Superior temporal gyrus (tissue), 1 donor: Measurements from ENCODE around the gene ZBTB20.
"Not testable (repeated sequence)": the region's sequence is repeated elsewhere in the genome, so short reads cannot be mapped to it uniquely, and the experiment has no call there.

Experiments used
- DNase-seq: peaks from one replicate; pipeline ENCODE4 v3.0.0-alpha.2; 2016; ENCODE audit errors: extremely low spot score

The ZBTB20 gene

DNA sequence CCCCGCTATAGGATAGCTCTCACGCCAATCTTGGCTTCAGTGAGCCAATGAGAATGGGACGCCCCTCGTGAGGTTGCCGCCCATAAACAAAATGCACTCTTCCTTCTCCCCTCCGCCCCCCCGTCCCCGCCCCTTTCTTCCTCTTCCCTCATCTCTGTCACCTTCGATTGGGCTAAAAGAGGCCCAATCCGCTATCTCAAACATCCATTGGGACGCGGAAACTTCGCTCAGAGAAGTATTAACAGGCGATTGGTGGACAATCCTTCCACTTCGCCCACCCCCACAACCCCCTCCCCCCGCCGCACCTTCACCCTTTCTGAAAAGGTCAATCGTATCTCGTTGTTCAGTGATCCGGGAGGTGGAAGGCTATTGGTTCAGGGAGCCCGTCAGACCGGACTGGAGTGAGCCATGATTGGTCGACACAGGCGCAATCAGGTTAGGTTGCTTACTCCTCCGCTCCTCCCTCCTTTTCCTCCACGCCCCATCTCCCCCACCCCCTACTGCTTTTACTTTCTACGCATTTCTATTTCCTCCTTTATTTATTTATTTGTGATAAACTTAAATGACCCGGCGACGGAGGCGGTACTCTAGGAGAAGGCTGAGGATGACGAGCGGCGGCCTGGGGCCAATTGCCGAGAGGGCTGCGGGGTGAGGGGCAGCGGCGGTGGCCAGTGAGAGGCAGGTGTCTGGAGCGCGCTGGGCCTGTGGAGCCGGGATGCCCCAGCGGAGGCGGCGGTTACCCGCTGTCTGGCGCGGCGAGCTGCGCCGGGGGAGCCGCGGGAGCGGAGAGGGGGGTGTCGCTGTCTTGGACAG, 447 bp upstream of the ZBTB20 start:
- peak; percentile 100 for DNase-seq

DNA sequence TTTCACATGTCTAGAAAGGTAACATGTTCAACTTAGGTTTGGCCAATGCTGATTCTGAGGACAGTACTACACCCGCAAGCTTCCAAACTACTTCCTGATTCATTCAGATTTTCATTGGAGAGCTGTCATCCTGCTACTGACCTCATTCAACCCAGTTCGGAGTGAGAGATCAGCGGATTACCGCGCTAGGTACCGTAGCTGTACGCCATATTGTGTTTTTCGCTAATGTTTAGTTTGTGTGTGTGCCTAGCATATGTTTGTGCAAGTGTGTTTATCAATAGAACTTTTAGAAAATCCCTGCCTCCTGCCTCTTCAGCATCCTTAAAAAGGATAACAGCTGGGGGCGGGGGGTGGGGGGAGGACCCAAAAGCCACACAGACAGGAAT, 1.1 kb downstream of the ZBTB20 start:
- DNase-seq, result peak; percentile 73

DNA sequence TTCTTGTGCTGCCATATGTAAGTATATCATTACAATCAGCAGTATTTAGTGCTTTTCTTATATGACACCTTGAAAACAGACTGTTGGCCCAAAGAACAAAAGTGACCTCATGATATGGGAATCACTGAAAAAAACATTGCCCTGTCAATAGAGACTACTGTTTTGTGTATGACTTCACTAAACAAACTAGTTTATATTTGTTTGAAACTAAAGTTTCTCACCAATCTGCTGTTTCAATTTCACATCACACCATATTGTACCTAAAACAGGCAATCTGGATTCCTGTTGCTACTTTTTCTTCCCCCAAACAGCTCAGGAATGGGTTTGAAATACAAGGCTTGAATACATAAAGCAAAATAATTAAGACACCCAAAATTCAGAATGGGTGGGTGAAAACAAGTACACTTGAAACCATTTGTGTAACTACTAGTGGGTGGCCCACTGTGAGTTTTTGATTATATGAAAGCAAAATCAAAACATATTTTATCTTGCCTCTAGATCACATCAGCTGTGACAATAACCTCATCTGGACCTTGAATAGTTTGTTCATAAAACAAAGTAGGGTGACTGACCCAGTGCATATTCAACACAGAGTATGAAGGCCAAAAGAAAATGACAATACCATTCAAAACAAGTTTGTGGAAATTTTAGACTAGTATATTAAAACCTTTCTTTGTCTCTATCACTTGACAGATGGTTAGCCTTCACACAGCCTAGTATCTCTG, 5.9 kb downstream of the ZBTB20 start:
- no peak for DNase-seq

DNA sequence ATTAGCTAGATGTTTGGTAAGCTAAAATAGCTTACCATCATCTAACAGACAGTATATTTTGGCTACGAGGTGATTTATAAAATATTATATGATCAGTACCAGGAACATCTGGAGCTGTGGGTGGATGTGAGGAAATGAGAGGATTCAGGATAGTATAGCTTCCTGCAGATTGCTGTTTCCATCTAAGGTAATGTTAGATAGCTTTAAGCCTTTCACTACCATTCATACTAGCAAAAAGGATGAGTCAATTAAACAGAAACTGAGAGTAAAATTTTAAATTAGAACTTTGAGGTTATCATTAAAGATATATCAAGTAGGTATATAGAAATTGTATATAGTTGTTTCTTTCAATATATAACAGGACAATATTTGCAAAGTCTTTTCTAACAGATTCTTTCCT, 8.0 kb downstream of the ZBTB20 start:
- no peak for DNase-seq

DNA sequence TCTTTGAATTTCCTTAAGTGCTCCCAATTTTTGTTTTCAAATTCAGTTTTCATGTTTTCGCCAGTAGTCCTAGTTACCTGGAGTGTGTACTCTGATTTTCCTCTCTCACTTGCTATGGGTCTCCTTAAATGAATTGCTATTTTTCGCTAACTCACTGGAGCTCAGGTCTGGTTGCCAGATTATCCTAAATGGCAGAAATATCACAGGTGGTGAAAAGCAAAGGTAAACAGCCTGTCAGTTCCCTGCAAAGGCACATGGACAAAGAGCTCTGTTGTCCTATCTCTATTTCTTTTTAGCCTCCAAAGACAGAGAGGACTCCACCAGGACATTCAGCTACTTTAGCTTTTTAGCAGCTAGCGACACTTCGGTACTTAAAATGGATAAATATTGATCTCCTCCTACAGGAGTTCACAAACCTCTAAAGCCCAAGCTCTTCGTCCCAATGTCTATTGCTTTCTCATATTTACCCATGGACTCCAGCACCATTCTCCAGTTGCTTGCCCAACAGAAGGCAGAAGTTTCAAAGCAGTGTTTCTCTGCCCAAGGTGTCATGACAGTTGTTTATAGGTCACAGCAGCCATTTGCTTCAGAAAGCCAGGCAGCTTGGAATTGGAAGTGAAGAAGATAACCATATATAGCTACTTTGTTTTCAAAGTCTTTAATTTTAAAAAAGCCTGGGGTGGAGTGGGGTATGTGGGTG, 12.3 kb downstream of the ZBTB20 start:
- DNase-seq, result no peak

DNA sequence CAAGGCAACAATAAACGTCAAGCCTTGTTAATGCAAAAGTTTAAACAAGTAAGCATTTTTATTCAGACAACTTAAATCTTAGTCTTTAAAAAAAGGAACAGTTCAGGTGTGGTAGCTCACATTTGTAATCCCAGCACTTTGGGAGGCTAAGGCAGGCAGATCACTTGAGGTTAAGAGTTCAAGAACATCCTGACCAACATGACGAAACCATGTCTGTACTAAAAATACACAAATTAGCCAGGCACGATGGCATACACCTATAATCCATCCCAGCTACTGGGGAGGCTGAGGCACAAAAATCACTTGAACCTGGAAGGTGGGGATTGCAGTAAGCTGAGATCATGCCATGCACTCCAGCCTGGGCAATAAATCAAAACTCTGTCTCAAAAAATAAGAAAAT, 19.9 kb downstream of the ZBTB20 start:
- DNase-seq, result no peak

DNA sequence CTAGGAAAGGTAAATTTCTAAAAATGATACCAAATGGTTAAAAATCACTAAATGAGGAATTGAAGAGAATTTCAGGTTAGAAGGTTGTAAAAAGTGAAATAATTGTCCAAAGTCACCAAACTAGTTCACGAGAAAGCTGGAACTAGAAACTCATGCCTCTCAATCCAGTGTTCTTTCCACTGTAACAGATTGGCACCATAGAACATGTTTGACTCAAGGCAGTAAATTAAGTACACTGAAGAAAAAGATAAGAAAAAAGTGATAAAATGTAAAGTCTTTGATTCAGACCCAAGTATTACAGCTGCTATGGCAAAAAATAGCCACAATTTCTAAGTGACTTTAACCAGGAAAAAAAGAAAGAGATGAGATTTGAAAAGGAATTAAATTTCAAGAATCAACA, 26.5 kb downstream of the ZBTB20 start:
- no peak for DNase-seq

DNA sequence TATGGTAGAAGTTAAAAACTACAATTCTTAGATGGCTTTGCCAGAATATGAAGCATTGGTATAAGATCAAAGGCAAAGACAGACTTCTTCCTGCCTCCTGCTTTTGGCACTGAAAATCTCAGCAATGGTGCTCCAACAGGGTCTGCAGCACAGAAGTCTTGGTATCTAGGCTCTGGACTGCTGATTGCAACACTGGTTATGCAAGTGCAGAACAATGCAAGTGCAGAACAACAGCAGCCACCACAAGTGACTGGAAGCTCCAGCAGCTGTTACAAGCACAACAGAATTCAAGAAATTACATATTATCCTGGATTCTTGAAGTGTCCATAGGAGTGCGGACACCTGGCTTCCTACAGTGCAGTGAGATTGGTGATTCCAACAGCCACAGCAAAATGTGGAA, 33.7 kb downstream of the ZBTB20 start:
- no peak for DNase-seq

DNA sequence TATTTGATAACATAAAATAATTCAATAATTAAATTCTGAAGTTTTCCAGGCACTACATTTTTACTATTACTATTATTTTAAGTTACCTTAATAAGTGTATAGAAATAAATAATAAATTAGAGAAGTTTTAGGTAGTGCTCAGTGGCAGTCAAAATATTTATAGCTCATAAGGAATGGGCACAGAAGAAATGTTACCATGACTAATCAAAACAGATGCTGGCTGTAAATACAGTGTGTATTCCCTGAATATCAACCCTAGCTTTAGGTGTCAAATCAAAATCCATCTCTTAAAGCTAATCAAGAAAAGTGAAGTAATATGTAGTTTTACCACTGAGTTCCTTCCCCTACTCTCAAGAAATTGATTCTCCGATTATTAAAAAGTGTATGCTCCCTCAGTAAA, 35.5 kb downstream of the ZBTB20 start:
- no peak for DNase-seq

DNA sequence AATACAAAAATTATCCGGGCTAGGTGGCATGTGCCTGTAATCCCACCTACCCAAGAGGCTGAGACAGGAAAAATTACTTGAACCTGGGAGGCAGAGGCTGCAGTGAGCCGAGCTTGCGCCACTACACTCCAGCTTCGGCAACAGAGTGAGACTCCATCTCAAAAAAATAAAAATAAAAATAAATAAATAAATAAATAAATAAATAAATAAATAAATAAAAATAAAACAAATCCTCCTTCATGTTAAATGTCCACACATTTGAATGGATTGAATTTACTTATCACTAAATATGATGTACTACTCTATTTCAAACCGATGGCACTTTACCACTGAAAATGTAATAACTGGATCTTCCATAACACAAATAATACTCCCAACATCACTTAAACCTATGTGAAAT, 36.3 kb downstream of the ZBTB20 start:
- no peak for DNase-seq

DNA sequence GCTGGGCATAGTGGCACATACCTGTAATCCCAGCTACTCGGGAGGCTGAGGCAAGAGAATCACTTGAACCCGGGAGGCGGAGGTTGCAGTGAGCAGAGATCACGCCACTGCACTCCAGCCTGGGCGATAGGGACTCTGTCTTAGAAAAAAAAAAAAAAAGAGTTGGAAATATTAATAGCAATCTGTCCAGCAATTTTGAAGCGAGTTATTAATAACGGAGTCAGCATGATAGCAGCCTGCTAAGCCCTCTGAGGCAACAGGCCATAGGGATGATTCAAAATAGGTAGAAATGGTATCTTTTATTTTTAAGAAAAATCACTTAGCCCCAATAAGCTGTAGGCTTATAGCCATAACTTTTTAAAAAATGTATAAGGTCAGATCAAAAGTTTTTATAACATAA, 37.0 kb downstream of the ZBTB20 start:
- DNase-seq, result not testable (repeated sequence)

DNA sequence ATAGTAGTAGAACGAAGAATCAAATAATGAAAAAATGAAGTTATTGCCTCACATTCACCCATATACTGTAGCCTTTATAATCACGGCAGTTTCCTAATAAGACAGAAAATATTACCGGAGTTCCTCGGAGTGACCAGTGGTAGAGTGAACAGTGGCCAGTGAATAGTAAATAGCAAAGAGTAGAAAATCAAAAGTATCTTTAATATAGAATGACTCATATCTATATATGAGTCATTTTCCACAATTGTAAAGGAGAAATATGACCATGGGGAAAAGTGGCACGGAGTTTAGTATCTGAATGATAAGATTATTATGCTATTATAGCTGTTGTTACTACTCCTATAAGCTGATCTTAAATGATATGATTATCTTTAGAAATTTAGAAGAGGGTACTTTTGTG, 38.5 kb downstream of the ZBTB20 start:
- no peak for DNase-seq

DNA sequence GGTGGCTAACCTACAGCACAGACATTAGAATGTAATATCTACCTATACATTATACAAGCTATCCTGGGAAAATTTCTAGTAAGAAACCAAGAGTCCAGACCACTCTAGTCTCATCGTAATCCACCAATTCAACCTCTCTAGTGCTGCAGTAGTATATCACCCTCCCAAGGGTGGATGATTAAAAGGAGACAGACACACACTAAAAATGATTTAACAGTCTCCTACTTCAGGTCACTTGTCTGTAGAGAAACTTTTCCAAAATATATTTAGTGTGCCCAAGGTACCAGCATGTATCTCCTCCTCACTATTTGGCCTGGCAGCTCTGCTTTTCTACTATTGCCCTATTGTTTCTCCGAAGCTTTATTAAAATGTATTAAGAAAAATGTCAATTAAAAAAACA, 45.0 kb downstream of the ZBTB20 start:
- DNase-seq, result no peak

DNA sequence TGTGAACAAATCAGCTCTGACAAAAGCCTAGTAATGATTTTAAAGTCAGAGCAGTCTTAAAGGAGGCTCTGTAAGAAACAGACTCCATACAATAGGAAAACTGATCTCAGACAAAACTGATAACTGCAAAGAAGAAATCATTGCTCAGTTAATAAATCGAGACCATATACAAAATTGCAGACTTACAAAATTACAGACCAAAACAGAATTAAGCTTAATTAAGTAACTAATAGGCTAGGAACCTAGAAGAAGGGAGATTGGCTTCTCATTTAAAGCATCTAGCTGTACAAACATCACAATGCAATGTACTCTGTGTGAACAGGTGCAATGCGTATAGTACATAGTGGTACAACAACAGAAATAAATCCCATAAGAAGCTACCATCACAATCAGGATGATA, 46.3 kb downstream of the ZBTB20 start:
- peak; percentile 53 for DNase-seq

DNA sequence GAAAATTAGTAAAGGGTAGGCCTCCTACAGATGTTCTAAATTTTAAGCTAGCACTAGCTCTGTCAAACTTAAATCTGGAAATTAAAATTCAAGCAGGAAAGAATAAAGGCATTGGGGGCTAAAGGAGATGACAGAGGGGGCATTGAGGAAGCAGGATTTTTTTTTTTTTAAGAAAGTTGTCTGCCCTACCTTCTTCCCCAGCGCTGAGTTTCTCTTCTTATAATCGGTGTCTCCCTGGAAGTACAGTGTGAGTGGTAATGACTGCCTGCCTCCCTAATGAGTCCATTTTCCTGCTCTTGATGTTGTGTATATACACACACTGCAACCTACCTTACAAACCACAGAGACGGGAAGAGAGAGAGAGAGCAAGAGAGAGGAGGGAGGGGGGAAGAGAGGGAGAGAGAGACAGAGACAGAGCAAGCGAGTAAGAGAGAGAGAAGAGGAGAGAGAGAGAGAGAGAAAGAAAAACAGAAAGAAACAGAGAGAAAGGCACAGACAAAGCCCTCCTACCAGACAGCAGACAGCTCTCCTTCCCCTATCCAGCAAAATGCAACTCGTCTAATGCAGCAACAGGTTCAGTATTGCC, 47.0 kb downstream of the ZBTB20 start:
- no peak for DNase-seq

DNA sequence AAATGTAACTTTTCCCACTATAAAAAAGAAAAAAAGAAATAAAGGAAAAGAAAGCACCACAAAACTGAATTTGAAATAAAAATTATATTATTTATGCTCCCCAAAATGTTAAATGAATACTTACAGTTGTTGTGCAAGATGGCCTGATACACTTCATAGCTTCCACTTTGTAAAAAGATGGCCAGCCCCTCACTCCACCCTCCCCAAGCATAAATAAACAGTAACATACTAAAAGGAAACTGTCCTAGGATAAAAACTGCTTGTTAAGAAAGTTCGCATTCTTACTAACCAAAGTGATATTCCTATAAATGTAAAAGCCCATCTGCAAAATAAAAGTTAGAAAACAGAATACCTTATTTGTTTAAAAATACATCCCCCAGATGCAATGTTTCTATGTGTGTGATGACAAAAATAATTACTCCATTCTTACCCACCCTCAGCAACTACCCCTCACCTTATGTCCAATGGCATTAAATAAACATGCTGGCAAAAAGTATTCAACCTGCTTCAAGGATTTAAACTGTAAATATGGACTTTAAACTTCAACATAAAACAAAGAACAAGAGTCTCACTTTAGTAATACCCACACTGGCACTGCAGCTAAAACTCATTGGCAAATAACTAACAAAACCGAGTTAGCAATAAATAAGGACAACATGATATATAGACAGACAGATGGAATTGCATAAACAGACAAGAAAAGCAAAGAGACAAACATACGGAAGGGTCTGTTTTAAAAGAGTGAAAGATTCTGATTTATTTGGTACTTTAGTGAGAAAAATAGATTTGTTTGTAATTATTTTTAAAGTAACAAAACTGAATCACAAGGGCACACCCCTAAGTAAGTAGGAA, 47.7 kb downstream of the ZBTB20 start:
- DNase-seq, result peak; percentile 66

DNA sequence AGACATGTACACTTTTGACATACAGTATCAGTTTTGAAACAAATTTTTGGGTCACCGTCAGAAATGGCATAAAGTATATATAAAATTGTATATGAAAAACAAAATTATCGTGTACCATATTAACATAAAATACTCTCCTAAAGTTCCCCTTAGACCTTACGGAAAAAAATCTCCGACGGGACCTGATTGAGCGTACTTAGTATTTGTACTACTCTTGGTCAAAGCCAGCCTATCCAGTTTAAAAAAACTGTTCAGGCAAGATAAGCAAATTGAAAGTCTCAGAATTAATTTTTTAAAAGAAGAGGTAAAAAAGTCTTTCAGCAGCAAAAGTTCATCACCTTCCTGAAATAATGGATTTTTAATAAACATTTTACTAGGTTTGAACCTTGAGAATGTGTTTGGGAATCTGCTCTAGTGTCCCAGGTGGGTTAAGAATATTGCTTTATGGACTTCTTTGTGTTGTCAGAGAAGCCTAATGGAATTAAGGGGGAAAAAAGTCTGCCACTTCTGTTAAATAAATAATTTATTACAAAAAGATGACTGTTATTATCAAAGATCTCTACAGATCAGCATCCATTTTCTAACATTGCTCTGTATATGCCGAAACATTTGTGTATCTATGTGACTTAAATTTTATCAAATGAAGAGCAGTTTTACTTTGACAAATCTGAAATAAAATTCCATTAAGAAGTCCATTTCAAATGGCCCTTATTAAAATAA, 48.6 kb downstream of the ZBTB20 start:
- DNase-seq, result peak; percentile 57

DNA sequence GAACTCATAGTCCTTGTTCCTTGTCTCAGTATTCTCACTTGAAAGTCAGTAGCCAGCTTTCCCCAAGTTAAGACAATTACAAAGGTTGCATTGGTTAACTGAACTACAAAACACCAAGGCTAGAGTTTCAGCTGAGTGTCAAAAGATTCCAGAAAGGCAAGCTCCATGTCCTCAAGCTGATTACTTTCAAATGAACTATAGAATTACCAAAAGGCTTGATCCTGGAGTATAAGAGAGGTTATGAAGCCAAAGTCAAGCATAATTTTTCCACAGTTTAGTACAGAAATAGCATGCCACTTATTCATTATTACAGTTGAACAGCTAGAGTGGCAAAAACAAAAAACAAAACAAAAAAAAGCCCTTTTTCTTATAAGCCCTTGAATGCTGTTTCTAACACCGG, 51.9 kb downstream of the ZBTB20 start:
- peak; percentile 42 for DNase-seq

DNA sequence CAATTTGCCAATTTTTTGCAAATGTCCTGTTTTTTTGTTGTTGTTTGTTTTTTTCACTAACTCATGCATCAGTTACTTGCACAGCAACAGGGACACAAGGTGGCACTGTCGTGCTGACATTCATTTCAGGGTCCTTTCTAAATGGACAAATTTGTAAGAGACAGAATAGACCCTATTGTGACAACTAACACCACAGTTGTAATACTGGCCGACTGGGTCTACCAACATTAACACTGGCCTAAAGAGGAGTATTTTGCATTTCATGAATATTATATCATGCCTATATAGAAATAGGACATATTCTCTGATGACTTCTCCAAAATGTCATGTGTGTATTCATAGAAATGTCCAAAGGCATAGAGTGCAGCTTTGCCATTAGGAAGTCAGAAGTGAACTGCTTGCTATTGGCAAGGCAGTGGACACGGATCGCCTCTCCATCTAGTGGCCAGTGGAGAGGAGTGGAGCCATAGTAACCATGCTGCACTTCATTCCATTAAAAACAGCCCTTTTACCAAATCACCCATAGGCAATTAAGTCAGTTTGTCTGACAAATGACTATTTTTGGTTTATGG, 54.8 kb downstream of the ZBTB20 start:
- DNase-seq, result peak; percentile 97

DNA sequence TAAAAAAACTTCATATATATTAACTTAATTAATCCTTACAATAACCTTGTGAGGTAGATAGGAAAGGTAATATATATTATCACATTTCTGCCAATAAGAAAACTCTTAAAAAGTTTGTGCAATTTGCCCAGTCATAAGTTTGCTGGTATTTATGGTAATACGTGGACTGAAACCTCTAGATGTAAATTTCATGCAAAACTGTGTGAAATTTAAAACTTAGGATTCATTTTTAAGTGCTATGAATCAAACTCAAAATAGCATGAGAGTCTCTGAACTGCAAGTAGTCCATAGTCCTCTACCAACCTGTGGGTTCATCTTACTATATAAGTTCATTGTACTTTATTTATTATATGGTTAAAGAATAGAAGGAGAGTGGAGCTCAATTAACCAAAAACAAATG, 56.4 kb downstream of the ZBTB20 start:
- peak; percentile 40 for DNase-seq
